ENCODE data around the gene CCNF. TPM values are rescaled to one million over a fixed set of nuclear protein-coding genes. Genes with fewer than 3 reads are reported as not detected.

CCNF gene
- total and polyA plus RNA-seq, 7 experiments from 2014 or later: 0.41 to 50.1 (median 3.4) TPM

DNA sequence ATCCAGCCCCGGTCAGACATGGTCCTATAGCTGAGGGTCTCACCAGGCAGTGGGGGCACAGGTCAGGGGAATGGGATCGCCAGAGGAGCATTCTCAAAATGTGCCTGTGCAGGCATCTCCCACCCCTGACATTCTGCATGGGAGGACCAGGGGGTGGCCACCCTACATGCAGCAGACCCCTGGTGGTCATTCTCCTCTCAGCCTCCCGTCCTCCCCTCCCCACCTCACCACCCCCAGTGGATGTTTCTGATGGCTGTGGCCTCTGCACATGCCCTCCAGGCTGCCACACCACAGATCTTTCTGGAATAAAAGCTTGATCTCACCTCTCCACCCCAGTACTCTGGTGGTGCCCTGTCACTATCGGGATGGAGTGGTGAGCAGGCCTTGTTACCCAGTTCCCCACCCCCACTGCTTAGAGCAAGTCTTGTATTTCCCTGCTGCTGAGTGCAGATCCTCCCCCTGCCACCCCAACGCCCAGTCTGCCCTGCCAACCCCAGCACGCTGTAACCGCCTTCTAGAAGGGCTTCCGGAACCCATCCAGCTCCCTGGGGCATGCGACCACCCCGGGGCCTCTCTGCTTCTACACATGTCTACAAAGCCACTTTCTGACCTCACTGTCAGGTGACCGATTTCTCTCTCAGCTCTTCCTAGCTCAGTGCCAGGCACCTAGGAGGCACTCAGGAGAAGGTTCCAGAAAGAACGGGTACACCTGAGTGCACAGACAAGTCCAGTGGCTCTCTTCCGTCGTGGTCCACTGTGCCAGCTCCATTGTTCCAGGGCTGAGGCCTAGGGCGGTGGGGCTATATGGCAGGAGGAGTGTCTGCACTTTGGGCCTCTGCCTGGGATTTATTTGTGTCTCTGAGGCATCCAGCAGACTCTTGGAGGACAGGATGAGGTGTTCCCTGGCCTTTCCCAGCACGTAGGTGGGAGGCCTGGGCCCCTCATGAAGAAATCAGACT lies 55.0 kb downstream of the CCNF start:
- intact Hi-C loops (cut with micrococcal nuclease): no loop called here
- Mint-ChIP-seq H3K4me1 (peaks cover 11 to 32% (median 13%) of the 10 kb centered on the region in 7 donors), H3K36me3 (no peaks in the 10 kb centered on the region), H3K27me3 (no peaks in the 10 kb centered on the region), H3K9me3 (no peaks in the 10 kb centered on the region), H3K27ac (peak overlapping the region in 2 of 9 donors; percentile 62 to 70), H3K4me3 (no peak overlapping the region)
- H3K27me3 ChIP-seq (ENCODE audit: control insufficient read depth in 2 of 2, insufficient read depth in 2 of 2, low read length in 2 of 2): no peaks in the 10 kb centered on the region
- CTCF ChIA-PET: no interaction called here
- H3K4me3 ChIP-seq (ENCODE audit: low read length): no peak overlapping the region
- DNase-seq (no peak), ATAC-seq (no peak)
- H3K9me3 ChIP-seq (ENCODE audit: control insufficient read depth in 2 of 3, low read length in 3 of 3): no peaks in the 10 kb centered on the region
- no peak overlapping the region for H3K27ac ChIP-seq (ENCODE audit: low read depth, low read length)
- H3K36me3 ChIP-seq (ENCODE audit: control insufficient read depth in 2 of 3, insufficient read depth in 3 of 3, low read length in 3 of 3): no peaks in the 10 kb centered on the region
- POLR2A ChIA-PET: no interaction called here
- peaks cover 10 to 15% of the 10 kb centered on the region in 2 donors for H3K4me1 ChIP-seq (ENCODE audit: control insufficient read depth in 2 of 2, insufficient read depth in 2 of 2, low read length in 2 of 2)

DNA sequence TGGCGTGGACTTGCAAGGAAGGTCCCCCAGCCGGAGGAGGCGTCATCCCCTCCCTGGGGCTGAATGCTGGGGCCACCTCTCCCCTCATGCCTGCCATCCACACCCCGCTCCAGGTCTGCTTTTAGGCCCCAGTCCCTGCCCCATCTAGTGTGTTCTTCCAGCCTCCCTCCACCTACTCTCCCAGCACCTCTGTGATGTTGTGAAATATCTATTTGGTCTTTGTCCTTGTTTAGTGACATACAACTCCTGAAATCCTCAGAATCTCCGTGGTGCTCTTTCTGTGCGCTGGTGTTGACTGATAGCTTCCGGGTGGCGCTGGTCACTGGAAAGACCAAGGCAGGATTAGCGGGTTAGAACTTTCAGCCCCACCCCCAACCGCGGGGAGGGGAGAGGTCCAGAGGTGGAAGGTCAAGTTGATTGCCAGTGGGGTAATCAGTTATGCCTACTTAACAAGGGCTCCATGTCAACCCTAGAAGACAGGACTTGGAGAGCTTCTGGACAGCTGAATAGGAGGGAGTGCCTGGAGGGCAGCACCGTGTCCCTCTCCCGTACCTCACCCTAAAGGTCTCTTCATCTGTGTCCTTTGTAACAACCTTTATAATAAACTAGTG lies 55.8 kb downstream of the CCNF start:
- no peaks in the 10 kb centered on the region for H3K36me3 Mint-ChIP-seq
- ChIA-PET POLR2A (no interaction called here), CTCF (interaction anchor here (0.8 kb wide), 1 partner anchor 1154 kb away, joined by 3 read pairs; no protein-coding TSS in a partner anchor)
- H3K27ac Mint-ChIP-seq: peak overlapping the region in 2 of 9 donors; percentile 41 to 62
- Histone ChIP-seq H3K27ac (ENCODE audit: low read depth, low read length) (no peak overlapping the region), H3K4me3 (ENCODE audit: low read length) (no peak overlapping the region), H3K4me1 (ENCODE audit: control insufficient read depth in 2 of 2, insufficient read depth in 2 of 2, low read length in 2 of 2) (peaks cover 10 to 15% of the 10 kb centered on the region in 2 donors), H3K9me3 (ENCODE audit: control insufficient read depth in 2 of 3, low read length in 3 of 3) (no peaks in the 10 kb centered on the region), H3K27me3 (ENCODE audit: control insufficient read depth in 2 of 2, insufficient read depth in 2 of 2, low read length in 2 of 2) (no peaks in the 10 kb centered on the region), H3K36me3 (ENCODE audit: control insufficient read depth in 2 of 3, insufficient read depth in 3 of 3, low read length in 3 of 3) (no peaks in the 10 kb centered on the region)
- DNase-seq: no peak
- H3K4me1 Mint-ChIP-seq: peaks cover 11 to 28% (median 13%) of the 10 kb centered on the region in 7 donors
- intact Hi-C loops (cut with micrococcal nuclease): no loop called here
- H3K4me3 Mint-ChIP-seq: no peak overlapping the region
- no peak for ATAC-seq
- H3K9me3 Mint-ChIP-seq: no peaks in the 10 kb centered on the region
- no peaks in the 10 kb centered on the region for H3K27me3 Mint-ChIP-seq

DNA sequence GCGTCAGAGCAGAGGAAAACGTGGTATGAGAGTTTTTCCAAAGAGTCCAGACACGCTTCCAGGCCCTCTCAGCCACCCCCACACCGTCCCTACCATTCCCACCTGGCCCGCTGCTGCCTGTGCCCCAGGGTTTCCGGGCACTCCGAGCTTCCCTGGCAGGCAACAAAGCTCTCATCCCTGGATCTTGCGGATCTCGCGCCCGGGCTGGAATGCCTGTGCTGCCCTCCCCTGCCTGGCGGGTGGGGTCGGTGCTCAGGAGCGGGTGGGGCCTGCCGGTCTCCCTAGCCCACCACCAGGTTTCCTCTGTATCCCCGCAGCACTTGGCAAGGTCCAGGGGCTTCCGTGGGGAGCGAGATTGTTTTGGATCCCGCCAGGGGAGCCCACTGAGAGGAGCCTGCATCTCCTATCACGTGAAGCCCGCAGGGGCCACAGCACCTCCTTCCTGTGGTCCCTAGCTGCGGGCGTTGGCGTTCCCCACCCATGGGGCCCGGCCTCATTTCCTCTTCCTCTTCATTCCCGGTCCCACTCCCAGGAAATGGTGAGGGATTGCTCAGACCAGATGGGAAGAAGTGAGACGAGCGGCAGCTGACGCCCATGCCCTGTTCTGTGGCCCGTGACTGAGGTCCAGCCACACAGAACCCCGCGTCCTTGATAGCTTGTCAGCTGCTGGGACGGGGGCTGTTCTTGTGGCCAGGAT lies 56.7 kb downstream of the CCNF start:
- peak overlapping the region; percentile 24 for H3K27ac ChIP-seq (ENCODE audit: low read depth, low read length)
- H3K27me3 Mint-ChIP-seq: no peaks in the 10 kb centered on the region
- POLR2A ChIA-PET: interaction anchor here (0.8 to 1.6 kb wide), 5 partner anchors 28 to 234 kb away, joined by 3 read pairs; partner anchors contain the start of genes ATP6V0C and CCNF
- no peak for DNase-seq
- intact Hi-C loops (cut with micrococcal nuclease): no loop called here
- H3K36me3 Mint-ChIP-seq: no peaks in the 10 kb centered on the region
- H3K9me3 ChIP-seq (ENCODE audit: control insufficient read depth in 2 of 3, low read length in 3 of 3): no peaks in the 10 kb centered on the region
- no peaks in the 10 kb centered on the region for H3K36me3 ChIP-seq (ENCODE audit: control insufficient read depth in 2 of 3, insufficient read depth in 3 of 3, low read length in 3 of 3)
- peak overlapping the region in 1 of 9 donors; percentile 12 for H3K27ac Mint-ChIP-seq
- no peaks in the 10 kb centered on the region for H3K9me3 Mint-ChIP-seq
- no peak overlapping the region for H3K4me3 ChIP-seq (ENCODE audit: low read length)
- CTCF ChIA-PET: interaction anchor here (0.6 to 1.5 kb wide), 4 partner anchors 10 to 1153 kb away, joined by 3 to 6 read pairs (median 4); partner anchors contain the start of genes CCNF and TBC1D24
- no peak overlapping the region for H3K4me3 Mint-ChIP-seq
- no peak for ATAC-seq
- no peaks in the 10 kb centered on the region for H3K27me3 ChIP-seq (ENCODE audit: control insufficient read depth in 2 of 2, insufficient read depth in 2 of 2, low read length in 2 of 2)
- peaks cover 11 to 23% (median 13%) of the 10 kb centered on the region in 7 donors for H3K4me1 Mint-ChIP-seq
- H3K4me1 ChIP-seq (ENCODE audit: control insufficient read depth in 2 of 2, insufficient read depth in 2 of 2, low read length in 2 of 2): peaks cover 10 to 15% of the 10 kb centered on the region in 2 donors

DNA sequence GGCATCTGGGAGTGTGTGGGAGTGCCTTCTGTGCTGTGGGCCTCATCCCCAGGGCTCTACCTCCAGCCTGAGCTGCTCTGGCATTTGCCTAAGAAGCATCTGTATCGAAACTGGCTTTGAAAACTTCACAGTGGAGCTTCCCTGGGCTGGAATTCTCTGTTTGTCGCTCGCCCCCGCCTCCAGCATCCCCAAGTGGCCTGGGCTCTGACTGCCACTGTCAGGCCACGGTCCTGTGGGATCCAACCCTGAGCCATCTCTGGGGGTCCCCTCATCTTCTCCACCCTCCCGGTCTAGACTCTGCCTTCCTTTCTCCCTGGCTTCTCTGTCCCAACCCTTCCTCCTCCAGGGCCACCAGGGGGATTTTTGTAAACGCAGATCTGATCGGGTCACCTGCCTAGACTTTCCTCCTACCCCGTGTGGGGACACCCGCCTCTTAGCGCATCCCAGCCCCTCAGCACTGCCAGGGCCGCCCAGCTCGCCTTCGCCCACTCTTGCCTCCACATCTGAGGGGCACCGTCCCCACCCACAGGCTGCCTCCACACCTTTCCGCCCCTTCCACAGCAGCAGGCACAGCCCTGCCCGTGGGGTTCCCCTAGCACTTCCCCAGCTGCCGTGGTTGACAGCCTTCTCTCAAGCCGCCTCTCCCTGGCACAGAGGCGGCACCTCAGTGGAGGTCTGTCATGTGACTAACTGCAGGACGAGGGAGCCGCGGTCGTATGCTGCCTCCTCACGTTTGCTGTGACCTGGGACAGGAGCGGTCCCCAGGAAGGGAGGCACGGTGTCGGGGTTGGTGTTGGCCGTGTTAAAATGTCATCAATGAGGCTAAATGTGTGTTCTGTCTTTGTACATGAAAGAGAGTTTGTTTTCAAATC lies 57.6 kb downstream of the CCNF start:
- H3K27ac ChIP-seq (ENCODE audit: low read depth, low read length): peak overlapping the region; percentile 24
- peaks cover 11 to 23% (median 13%) of the 10 kb centered on the region in 7 donors for H3K4me1 Mint-ChIP-seq
- H3K27ac Mint-ChIP-seq: peak overlapping the region; percentile 25 to 94 (median 75)

DNA sequence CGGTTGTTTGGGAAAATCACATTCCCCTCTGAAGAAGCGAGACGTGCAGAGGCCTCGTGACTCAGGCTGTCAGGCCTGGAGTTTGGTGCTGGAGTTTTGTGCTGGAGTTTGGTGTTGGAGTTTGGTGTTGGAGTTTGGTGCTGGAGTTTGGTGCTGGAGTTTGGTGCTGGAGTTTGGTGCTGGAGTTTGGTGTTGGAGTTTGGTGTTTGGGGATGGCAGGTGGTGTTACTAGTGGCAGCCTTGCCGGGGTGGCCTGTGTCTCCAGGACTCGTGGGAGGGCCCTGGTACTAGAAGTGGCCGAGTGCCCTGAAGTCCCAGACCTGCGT lies 58.2 kb downstream of the CCNF start:
- ChIA-PET POLR2A (interaction anchor here (1.3 to 1.6 kb wide), 3 partner anchors 27 to 92 kb away, joined by 3 read pairs; partner anchors contain the start of genes ATP6V0C and CCNF), CTCF (interaction anchor here (1.4 to 1.5 kb wide), 2 partner anchors 58 to 293 kb away, joined by 4 to 6 read pairs; partner anchors contain the start of gene CCNF)
- Histone ChIP-seq H3K4me3 (ENCODE audit: low read length) (no peak overlapping the region), H3K27ac (ENCODE audit: low read depth, low read length) (peak overlapping the region; percentile 24), H3K4me1 (ENCODE audit: control insufficient read depth in 2 of 2, insufficient read depth in 2 of 2, low read length in 2 of 2) (peaks cover 10 to 15% of the 10 kb centered on the region in 2 donors), H3K27me3 (ENCODE audit: control insufficient read depth in 2 of 2, insufficient read depth in 2 of 2, low read length in 2 of 2) (no peaks in the 10 kb centered on the region), H3K36me3 (ENCODE audit: control insufficient read depth in 2 of 3, insufficient read depth in 3 of 3, low read length in 3 of 3) (no peaks in the 10 kb centered on the region), H3K9me3 (ENCODE audit: control insufficient read depth in 2 of 3, low read length in 3 of 3) (no peaks in the 10 kb centered on the region)
- ATAC-seq: no peak
- H3K4me1 Mint-ChIP-seq: peaks cover 11 to 20% (median 13%) of the 10 kb centered on the region in 7 donors
- peak overlapping the region; percentile 39 to 76 (median 56) for H3K4me3 Mint-ChIP-seq
- no peaks in the 10 kb centered on the region for H3K27me3 Mint-ChIP-seq
- no peaks in the 10 kb centered on the region for H3K36me3 Mint-ChIP-seq
- intact Hi-C loops (cut with micrococcal nuclease): loop anchor here (1.0 kb wide), 7 partner anchors 13 to 292 kb away; partner anchors contain the start of genes ABCA3 (in 2 of the 2), CCNF (in 1 of the 2), ECI1 (in 1 of the 2) and RNPS1 (in 1 of the 2)
- no peaks in the 10 kb centered on the region for H3K9me3 Mint-ChIP-seq
- peak overlapping the region; percentile 25 to 94 (median 75) for H3K27ac Mint-ChIP-seq
- DNase-seq: no peak

More for the DNA sequence above, 57.6 kb downstream of the CCNF start:
- H3K27me3 Mint-ChIP-seq: no peaks in the 10 kb centered on the region
- Histone ChIP-seq H3K36me3 (ENCODE audit: control insufficient read depth in 2 of 3, insufficient read depth in 3 of 3, low read length in 3 of 3) (no peaks in the 10 kb centered on the region), H3K27me3 (ENCODE audit: control insufficient read depth in 2 of 2, insufficient read depth in 2 of 2, low read length in 2 of 2) (no peaks in the 10 kb centered on the region), H3K4me1 (ENCODE audit: control insufficient read depth in 2 of 2, insufficient read depth in 2 of 2, low read length in 2 of 2) (peaks cover 10 to 15% of the 10 kb centered on the region in 2 donors), H3K9me3 (ENCODE audit: control insufficient read depth in 2 of 3, low read length in 3 of 3) (no peaks in the 10 kb centered on the region), H3K4me3 (ENCODE audit: low read length) (no peak overlapping the region)
- ChIA-PET POLR2A (interaction anchor here (0.8 to 1.6 kb wide), 5 partner anchors 27 to 235 kb away, joined by 3 read pairs; partner anchors contain the start of genes ATP6V0C and CCNF), CTCF (interaction anchor here (0.6 to 1.5 kb wide), 6 partner anchors 9 to 292 kb away, joined by 3 to 6 read pairs (median 4); partner anchors contain the start of genes CCNF and TBC1D24)
- ATAC-seq (peak; percentile 96), DNase-seq (peak; percentile 54 to 86 (median 80))
- peak overlapping the region; percentile 39 to 76 (median 56) for H3K4me3 Mint-ChIP-seq
- H3K9me3 Mint-ChIP-seq: no peaks in the 10 kb centered on the region
- intact Hi-C loops (cut with micrococcal nuclease): loop anchor here (1.0 kb wide), 7 partner anchors 13 to 292 kb away; partner anchors contain the start of genes ABCA3 (in 2 of the 2), CCNF (in 1 of the 2), ECI1 (in 1 of the 2) and RNPS1 (in 1 of the 2)
- no peaks in the 10 kb centered on the region for H3K36me3 Mint-ChIP-seq

All from naive thymus-derived CD4-positive, alpha-beta T cell (primary cell).